Measurements from ENCODE around the gene RBM4B.
"Not testable (repeated sequence)": the region's sequence is repeated elsewhere in the genome, so short reads cannot be mapped to it uniquely, and the experiment has no call there.

DNA sequence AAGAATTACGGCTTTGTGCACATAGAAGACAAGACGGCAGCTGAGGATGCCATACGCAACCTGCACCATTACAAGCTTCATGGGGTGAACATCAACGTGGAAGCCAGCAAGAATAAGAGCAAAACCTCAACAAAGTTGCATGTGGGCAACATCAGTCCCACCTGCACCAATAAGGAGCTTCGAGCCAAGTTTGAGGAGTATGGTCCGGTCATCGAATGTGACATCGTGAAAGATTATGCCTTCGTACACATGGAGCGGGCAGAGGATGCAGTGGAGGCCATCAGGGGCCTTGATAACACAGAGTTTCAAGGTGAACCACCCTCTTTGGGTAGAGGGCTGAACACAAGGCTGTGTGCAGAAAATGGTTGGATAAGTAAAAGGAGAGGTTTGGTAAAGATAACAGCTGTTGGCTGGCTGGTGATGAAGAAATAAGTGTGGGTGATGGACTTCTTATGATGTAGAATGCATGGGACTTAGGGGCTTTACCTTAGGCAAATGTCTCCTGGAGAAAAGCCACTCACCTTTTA is 37.8 kb downstream of the RBM4B start:
- not testable (repeated sequence) for TF ChIP-seq FOXP4 (CRISPR knock-in tag; IDR thresholded peaks at IDR 0.05); FOXM1 (CRISPR knock-in tag; IDR thresholded peaks at IDR 0.05); ZNF746 (CRISPR knock-in tag; IDR thresholded peaks at IDR 0.05); ATF2 (CRISPR knock-in tag; IDR thresholded peaks at IDR 0.05); HOXA9 (CRISPR knock-in tag; IDR thresholded peaks at IDR 0.05; ENCODE audit: borderline replicate concordance); EP300 (IDR thresholded peaks at IDR 0.05; ENCODE audit: low read depth in 2 of 2, low read length in 2 of 2); EP300 (CRISPR knock-in tag; IDR thresholded peaks at IDR 0.05; ENCODE audit: borderline replicate concordance); CTCF (CRISPR knock-in tag; IDR thresholded peaks at IDR 0.05); EZH2 (conservative IDR thresholded peaks at IDR 0.05; ENCODE audit: low read depth, low read length); ZBTB40 (IDR thresholded peaks at IDR 0.05); ZBTB40 (CRISPR knock-in tag; IDR thresholded peaks at IDR 0.05)
- TF ChIP-seq, protein P1, sequence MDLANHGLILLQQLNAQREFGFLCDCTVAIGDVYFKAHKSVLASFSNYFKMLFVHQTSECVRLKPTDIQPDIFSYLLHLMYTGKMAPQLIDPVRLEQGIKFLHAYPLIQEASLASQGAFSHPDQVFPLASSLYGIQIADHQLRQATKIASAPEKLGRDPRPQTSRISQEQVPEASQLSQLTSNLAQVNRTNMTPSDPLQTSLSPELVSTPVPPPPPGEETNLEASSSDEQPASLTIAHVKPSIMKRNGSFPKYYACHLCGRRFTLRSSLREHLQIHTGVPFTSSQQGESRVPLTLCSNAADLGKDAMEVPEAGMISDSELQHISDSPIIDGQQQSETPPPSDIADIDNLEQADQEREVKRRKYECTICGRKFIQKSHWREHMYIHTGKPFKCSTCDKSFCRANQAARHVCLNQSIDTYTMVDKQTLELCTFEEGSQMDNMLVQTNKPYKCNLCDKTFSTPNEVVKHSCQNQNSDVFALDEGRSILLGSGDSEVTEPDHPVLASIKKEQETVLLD (CRISPR knock-in tag; IDR thresholded peaks at IDR 0.05; ENCODE audit: low read depth) = not testable (repeated sequence)
- TF ChIP-seq, protein P2, sequence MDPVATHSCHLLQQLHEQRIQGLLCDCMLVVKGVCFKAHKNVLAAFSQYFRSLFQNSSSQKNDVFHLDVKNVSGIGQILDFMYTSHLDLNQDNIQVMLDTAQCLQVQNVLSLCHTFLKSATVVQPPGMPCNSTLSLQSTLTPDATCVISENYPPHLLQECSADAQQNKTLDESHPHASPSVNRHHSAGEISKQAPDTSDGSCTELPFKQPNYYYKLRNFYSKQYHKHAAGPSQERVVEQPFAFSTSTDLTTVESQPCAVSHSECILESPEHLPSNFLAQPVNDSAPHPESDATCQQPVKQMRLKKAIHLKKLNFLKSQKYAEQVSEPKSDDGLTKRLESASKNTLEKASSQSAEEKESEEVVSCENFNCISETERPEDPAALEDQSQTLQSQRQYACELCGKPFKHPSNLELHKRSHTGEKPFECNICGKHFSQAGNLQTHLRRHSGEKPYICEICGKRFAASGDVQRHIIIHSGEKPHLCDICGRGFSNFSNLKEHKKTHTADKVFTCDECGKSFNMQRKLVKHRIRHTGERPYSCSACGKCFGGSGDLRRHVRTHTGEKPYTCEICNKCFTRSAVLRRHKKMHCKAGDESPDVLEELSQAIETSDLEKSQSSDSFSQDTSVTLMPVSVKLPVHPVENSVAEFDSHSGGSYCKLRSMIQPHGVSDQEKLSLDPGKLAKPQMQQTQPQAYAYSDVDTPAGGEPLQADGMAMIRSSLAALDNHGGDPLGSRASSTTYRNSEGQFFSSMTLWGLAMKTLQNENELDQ (CRISPR knock-in tag; IDR thresholded peaks at IDR 0.05; ENCODE audit: borderline replicate concordance) = not testable (repeated sequence)

Data from HepG2 (cell line).